ENCODE results near the gene KMT2A. TPM values are rescaled to one million over a fixed set of nuclear protein-coding genes. Genes with fewer than 3 reads are reported as not detected.

The KMT2A gene
- total RNA-seq, 1 donor from 2014 or later = 71.1 TPM

GRCh38 chr11:118524356-118524755 is 88.1 kb downstream of the KMT2A start:
- DNase-seq (ENCODE audit: extremely low spot score, unreplicated experiment) = no peak
- Mint-ChIP-seq H3K27me3 (no peaks in the 10 kb centered on the region), H3K4me1 (ENCODE audit: unreplicated experiment) (peaks cover 8% of the 10 kb centered on the region), H3K36me3 (peaks cover 24% of the 10 kb centered on the region), H3K4me3 (no peak overlapping the region), H3K27ac (no peak overlapping the region), H3K9me3 (no peaks in the 10 kb centered on the region)
- no peak for TF ChIP-seq CTCF (conservative IDR thresholded peaks at IDR 0.05)

GRCh38 chr11:118524757-118525470 is 88.6 kb downstream of the KMT2A start:
- DNase-seq (ENCODE audit: extremely low spot score, unreplicated experiment) = no peak
- Mint-ChIP-seq H3K4me1 (ENCODE audit: unreplicated experiment) (peaks cover 13% of the 10 kb centered on the region), H3K9me3 (no peaks in the 10 kb centered on the region), H3K27ac (no peak overlapping the region), H3K4me3 (no peak overlapping the region), H3K36me3 (peaks cover 22% of the 10 kb centered on the region), H3K27me3 (no peaks in the 10 kb centered on the region)
- TF ChIP-seq CTCF (conservative IDR thresholded peaks at IDR 0.05) = no peak

GRCh38 chr11:118526688-118527087 is 90.4 kb downstream of the KMT2A start:
- no peak for TF ChIP-seq CTCF (conservative IDR thresholded peaks at IDR 0.05)
- Mint-ChIP-seq H3K4me3 (no peak overlapping the region), H3K9me3 (no peaks in the 10 kb centered on the region), H3K27me3 (no peaks in the 10 kb centered on the region), H3K36me3 (peaks cover 16% of the 10 kb centered on the region), H3K27ac (no peak overlapping the region), H3K4me1 (ENCODE audit: unreplicated experiment) (peaks cover 17% of the 10 kb centered on the region)
- no peak for DNase-seq (ENCODE audit: extremely low spot score, unreplicated experiment)

- TF ChIP-seq CTCF (conservative IDR thresholded peaks at IDR 0.05) = no peak
- Mint-ChIP-seq H3K4me1 (ENCODE audit: unreplicated experiment) (peaks cover 17% of the 10 kb centered on the region), H3K9me3 (no peaks in the 10 kb centered on the region), H3K27me3 (no peaks in the 10 kb centered on the region), H3K27ac (no peak within 1 kb of the TSS), H3K4me3 (no peak within 1 kb of the TSS), H3K36me3 (peaks cover 12% of the 10 kb centered on the region)
- DNase-seq (ENCODE audit: extremely low spot score, unreplicated experiment) = no peak
Observed at GRCh38 chr11:118527109-118527508, 90.8 kb downstream of the KMT2A start, which contains the start of gene TTC36. TTC36 (plus strand) TSS chr11:118527474; CDS start chr11:118527495, 21 bp downstream.

GRCh38 chr11:118528511-118528910 is 92.2 kb downstream of the KMT2A start:
- no peak overlapping the region for H3K27ac Mint-ChIP-seq
- H3K9me3 Mint-ChIP-seq = no peaks in the 10 kb centered on the region
- H3K36me3 Mint-ChIP-seq = peaks cover 9% of the 10 kb centered on the region
- peaks cover 17% of the 10 kb centered on the region for H3K4me1 Mint-ChIP-seq (ENCODE audit: unreplicated experiment)
- H3K27me3 Mint-ChIP-seq = no peaks in the 10 kb centered on the region
- peak overlapping the region; percentile 93 for H3K4me3 Mint-ChIP-seq
- no peak for DNase-seq (ENCODE audit: extremely low spot score, unreplicated experiment)
- TF ChIP-seq CTCF (conservative IDR thresholded peaks at IDR 0.05) = no peak

Data from type B pancreatic cell (in vitro differentiated cells).